HG03139 (cell line): Measurements from ENCODE around the gene ASB9.
"Not testable (repeated sequence)": the region's sequence is repeated elsewhere in the genome, so short reads cannot be mapped to it uniquely, and the experiment has no call there.

Source experiments
- ATAC-seq: cut with Tn5 transposase; IDR thresholded peaks from one replicate; pipeline ENCODE4 v1.9.1; 2021; ENCODE audit not compliant: unreplicated experiment

The ASB9 gene

GRCh38 chrX:15242899-15243555 lies 26.9 kb downstream of the ASB9 start:
- ATAC-seq = no peak

GRCh38 chrX:15241301-15241700 lies 28.6 kb downstream of the ASB9 start:
- ATAC-seq = no peak

DNA sequence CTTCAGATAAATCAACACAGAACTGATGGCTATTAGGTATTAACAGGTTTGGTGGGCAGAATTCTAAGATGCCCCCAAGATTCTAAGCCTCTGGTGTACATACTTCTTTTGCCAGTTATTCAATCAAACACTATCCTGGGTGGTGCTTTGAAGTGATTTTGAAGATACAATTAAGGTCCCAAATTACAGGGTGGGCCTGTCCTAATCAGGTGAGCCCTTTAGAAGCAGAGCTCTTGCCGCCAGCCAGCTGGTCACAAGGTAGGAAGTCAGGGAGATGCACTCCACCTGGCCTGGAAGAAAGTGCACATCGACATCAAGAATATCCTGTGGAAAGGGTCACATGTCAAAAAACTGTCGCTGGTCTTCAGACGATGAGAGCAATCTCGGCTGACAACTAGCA lies 29.5 kb downstream of the ASB9 start:
- no peak for ATAC-seq

DNA sequence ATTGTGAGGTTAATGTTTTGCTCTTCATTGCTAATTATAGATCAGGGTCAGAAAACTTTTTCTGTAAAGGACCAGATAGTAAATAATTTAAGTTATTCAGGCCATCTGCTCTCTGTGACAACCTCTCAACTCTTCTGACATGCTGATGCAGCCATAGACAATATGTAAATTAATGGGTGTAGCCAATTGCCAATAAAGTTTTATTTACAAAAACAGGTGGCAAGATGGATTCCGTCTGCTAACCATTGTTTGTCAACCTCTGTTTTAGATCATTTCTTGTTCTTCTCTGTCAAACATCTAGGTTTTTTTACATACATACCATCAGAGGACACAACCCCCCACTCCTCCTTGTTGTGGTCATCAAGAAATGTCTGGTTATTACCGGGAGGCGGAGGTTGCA lies 33.7 kb downstream of the ASB9 start:
- ATAC-seq = no peak

DNA sequence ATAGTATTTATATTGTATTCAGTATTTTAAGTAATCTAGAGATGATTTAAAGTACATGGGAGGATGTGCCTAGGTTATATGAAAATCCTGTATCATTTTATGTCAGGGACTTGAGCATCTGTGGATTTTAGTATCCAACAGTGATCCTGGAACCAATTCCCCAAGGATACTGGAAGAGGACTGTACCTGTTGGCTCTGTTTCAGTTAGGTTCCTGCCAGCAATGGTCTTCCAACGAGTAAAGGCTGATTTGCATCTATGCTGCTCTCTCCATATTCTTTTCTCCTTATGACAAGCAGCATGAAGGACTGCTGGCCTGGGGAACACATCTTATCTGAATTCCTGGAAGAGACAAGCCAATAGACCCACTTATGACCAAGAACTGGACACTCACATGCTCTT lies 34.9 kb downstream of the ASB9 start:
- ATAC-seq = no peak

DNA sequence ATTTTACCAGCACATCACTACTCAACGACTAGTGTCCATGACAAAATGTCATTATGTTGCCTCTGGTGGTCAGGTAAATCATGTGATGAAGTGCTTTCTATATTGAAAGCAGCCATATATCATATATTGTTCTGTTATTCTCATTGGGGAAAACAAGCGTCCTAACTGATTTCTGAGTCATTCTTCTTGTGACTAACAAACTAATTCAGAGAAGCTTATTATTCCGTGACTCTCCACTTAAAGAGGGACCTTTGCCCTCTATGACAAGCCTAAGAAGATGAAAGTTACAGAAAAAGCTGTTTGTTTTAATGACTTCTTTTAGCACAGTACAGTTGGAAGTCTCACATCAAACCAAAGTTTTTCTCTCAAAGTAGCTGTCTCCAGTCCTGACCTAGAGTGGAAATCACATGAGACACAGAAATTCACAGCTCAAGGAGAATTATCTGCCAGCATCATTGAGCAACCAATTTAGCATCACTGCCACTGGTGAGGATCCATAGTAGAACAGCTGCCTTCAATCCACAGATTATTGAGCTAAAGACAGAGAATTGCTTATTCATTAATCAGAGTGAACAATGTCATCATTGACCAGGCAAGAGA lies 36.4 kb downstream of the ASB9 start:
- ATAC-seq = no peak

GRCh38 chrX:15224747-15225146 lies 45.1 kb downstream of the ASB9 start:
- no peak for ATAC-seq

DNA sequence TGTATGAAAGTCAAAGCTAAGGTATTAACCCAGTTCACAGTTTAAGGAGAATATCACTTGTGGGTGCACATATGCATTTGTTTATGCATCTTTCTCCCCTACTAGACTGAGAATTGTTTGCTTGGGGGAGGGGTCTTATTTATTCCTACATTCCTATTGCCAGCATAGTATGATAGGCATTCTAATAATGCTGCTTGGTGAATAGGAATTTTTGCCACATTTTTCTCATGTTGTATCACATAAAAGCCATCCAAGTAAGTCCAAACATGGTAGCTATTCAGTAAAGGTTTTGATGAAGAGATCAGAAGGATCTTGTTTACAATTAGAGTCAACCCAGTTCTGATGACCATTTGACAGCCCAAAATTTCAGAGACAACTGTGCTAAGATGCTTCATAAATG lies 48.6 kb downstream of the ASB9 start:
- no peak for ATAC-seq

DNA sequence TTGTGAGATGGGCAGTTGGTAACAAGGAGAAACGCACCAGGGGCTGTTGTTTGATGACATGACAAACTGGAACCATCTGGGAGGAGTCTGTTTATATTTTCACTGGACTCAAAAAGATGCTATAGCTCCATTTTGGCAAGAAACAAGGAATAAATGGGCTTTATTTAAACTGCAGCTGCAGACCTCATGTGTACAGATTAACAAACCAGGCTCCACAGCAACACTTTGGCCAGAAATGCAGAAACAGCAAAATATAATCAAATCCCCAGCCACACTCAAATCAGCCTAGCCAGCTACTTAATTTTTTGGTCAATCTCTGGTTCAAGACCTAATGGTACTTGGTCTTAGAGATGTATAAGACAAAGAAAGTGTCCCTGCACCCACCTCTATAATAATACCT lies 52.7 kb downstream of the ASB9 start:
- no peak for ATAC-seq

GRCh38 chrX:15216280-15216679 lies 53.6 kb downstream of the ASB9 start:
- ATAC-seq = no peak

GRCh38 chrX:15215366-15215765 lies 54.5 kb downstream of the ASB9 start:
- ATAC-seq = no peak

DNA sequence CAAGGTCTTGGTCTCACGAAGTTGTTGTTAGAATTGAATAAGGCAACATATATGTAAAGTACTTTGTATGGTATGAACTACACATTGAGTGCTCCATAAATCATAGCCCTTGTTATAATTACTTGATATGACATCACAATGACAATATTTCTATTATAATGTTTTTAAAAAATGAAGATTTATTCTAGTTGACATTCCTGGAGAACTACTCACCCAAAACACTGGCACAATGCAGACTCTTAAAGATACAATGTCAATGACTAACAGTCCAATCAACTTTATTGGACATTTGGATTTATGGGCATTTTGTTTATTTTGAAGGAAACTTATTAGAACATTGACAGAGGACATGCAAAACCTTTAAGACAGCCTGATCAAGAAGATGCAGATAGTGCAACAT lies 55.3 kb downstream of the ASB9 start:
- ATAC-seq = no peak

DNA sequence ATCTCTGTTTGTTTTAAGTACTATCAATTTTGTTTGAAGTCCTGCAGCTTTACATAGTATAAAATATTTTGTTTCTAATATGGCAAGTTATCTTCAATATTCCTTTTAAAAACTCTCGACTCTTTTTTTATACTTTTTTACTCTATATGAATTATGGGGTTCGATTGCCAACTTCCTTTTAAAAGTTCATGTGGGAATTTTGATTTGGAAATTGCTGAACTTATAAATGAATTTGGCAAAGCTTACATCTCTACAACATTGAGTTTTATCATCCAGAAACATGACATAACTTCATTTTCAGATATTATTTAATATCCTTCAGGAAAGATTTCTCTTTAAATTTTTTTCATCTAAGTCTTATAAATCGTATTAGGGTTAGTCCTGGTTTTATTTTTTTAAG lies 60.8 kb downstream of the ASB9 start:
- ATAC-seq = no peak

DNA sequence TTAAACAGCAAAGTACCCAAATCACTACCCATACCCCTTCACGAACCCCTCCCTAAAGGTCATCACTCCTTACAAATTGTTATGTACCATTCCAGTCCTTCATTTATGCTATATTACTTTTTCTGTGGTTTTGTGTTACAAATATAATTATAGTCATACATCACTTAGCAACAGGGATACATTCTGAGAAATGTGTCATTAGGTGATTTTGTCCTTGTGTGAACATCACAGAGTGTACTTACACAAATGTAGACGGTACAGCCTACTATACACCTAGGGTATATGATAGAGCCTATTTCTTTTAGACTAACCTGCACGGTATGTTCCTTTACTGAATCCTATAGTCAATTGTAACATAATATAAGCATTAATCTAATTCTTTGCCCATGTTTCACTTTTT lies 61.9 kb downstream of the ASB9 start:
- ATAC-seq = no peak

DNA sequence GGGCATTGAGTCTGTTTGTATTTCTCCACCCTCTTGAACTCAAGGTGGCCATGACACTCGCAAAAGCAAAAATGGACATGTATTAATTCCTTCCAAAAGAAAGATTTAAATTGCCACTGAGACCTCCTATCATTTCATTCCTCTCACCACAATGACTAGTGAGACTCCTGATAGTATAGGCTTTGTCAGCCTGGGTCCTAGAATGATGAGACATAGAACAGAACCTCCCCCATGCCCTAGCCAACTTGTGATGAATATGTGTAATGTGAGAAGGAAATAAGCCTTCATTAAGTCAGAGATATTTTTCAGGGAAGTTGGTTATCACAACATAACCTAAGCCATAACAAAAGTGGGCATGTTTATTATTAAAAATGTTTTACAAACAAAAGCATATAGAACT lies 62.5 kb downstream of the ASB9 start:
- no peak for ATAC-seq

DNA sequence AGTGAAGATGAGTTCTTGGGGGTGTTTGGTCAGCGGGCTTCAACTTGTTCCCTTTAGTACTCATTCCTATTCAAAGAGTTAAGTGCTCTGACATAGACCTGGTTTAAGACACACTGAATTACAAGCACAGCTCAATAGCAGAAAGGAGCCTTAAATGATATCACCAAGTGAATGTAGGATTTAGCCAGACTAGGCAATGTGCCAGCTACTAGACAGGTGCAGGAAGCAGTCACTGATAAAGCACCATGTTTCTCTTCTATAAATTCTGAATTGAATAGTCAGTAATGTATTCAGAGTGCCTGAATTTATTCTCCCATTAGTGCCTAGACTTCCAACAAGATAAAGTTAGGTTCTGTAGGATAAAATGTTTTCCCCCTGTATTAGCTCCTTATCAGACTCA lies 63.6 kb downstream of the ASB9 start:
- ATAC-seq = no peak

DNA sequence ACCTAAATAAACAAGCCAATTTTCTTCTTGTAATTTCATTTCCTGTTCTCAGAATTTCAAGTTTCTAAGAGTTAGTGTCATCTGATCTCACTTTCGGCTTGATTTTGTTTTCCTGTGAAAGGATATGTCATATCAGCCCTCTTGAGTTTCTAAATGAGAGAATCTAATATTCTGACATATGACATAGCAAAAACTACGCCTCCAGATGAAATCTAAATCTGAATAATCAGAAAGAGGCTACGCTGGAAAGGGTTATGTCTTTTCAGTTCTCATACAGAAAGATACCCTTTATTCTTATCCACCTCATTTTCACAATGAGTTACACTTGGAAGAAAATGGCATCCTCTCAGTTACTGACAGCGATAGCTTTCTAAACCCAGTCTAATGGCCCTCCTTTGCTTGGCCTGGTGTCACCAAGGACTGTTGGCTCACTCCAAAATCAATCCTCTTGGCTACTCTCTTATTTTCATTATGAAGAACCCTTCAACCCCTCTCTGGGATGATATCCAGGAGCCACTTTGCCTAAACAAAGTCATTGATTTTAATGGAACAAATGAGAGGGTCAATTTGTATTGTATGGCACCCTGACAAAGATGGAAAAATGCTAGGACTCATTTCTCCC lies 65.6 kb downstream of the ASB9 start:
- peak; percentile 64 for ATAC-seq

DNA sequence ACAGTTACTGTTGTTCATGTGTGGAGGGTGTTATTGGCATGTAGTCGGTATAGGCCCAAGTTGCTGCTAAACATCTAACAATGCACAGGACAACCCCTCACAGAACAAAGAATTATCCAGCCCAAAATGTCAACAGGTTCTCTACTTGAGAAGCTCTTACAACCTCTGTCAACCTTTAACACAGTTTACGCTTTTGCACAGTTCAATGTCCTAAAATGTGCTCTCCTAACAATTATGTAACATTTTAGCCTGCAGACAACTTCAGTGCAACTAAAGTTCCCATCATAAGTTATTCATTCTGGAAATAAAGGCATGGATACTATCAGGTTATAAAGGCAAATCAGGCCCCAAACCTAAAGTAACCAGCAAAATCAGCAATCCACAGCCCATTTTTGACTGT lies 66.2 kb downstream of the ASB9 start:
- ATAC-seq = no peak

DNA sequence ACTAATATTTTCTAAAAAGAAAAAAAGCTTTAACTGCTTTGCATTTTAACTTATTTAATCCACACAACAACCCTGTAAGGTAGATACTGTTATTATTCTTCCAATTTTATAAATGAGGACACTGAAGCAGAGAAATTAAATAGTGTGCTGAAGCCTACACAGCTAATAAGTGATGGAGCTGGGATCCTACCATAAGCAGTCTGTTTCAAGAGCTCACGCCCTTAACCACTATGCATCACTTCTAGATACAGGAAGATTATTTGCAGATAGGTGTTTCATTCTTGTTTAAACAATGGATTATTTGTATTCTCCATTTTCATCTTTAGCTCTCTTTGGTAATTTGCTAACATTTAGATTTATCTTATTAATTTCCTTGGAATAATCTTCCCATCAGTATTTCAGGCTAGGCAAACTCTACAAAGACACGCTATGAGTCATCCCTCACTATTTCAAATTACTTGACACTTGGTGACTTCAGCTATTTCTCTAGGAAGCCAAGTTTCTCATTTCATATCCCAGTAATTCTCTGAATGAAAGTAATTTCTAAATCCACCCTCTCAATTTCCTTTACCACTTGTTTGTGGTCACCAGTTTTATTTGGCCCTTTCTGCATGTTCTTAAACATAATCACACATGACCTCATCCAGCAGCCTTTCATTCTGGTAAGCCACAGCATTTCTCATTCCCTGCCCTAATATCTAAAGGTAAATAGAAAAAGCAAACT lies 67.3 kb downstream of the ASB9 start:
- no peak for ATAC-seq

DNA sequence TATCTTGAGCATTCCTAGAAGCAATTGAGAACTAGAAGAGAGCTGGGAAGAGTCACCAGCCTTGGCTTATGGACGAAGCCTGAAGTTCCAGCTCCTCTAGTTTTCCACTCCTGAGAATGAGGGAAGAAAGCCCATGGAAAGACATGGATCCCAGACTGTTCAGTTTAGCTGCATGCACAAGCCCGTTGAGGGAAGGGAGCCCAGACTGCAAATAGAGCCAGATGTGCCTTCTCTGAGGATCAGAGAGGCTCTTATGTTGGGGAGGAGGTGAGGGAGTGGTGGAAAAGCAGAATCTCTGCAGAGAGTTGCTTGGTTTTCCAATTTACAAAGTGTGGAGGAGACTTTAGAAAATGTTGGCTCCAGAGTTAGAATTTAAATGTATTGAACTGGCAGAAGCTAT lies 69.0 kb downstream of the ASB9 start:
- no peak for ATAC-seq

GRCh38 chrX:15198608-15199202 lies 71.2 kb downstream of the ASB9 start:
- ATAC-seq = not testable (repeated sequence)

DNA sequence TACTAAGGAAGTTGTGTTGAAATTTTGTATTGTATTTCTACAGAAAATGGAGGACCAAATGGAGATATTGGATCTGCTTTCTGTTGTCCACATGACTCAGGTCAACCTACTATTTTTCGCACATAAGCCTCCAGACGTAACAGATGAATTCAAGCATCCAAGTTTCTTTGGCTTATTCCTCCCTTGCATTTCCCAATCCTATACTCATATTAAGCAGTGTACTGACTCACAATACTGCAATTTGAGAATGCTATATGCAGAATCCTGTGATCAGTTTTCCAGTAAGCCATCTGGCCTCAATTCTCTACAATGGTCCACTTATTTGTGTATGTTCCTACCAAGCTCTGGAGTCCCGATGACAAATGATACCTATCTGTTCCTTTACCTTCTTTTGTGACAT lies 75.7 kb downstream of the ASB9 start:
- no peak for ATAC-seq
